Sigmoid colon (tissue), 7 donors: Measurements from ENCODE around the gene NAGS. TPM values are rescaled to one million over a fixed set of nuclear protein-coding genes. Genes with fewer than 3 reads are reported as not detected.

Experiments used
- DNase-seq: peaks from one replicate; pipeline ENCODE4 v3.0.0-alpha.2; 2019
- H3K27ac ChIP-seq, 4 donors: fragments of 200-600 bp; sonication (generic); one replicate each; pipeline ENCODE4 v1.5.1; 2016 to 2019; ENCODE audit warnings: mild to moderate bottlenecking in 1 of 4
- H3K27me3 ChIP-seq, 3 donors: fragments of 200-600 bp; sonication (generic); one replicate each; pipeline ENCODE4 v1.5.1; 2019; ENCODE audit warnings: mild to moderate bottlenecking in 1 of 3
- H3K36me3 ChIP-seq, 4 donors: fragments of 200-600 bp; sonication (generic); one replicate each; pipeline ENCODE4 v1.5.1; 2016 to 2019
- H3K4me1 ChIP-seq, 4 donors: fragments of 200-600 bp; sonication (generic); one replicate each; pipeline ENCODE4 v1.5.1; 2017 to 2019
- H3K4me3 ChIP-seq, 4 donors: fragments of 200-600 bp; sonication (generic); one replicate each; pipeline ENCODE4 v1.5.1; 2017 to 2019; ENCODE audit warnings: mild to moderate bottlenecking in 2 of 4, moderate library complexity in 1 of 4
- H3K9me3 ChIP-seq, 4 donors: fragments of 200-600 bp in 3 of 4; sonication (generic) in 3 of 4; one replicate each; pipeline versions ENCODE4 v1.5.1 to v1.6.1; 2013 to 2019
- CTCF ChIP-seq, 4 experiments: fragments of 450-650 bp in 3 of 4; fragments of 200-600 bp in 1 of 4; IDR thresholded peaks; one replicate each; pipeline ENCODE4 v1.5.1; 2016 to 2019; ENCODE audit warnings: antibody characterized with exemption in 4 of 4, mild to moderate bottlenecking in 3 of 4, moderate library complexity in 2 of 4
- EP300 ChIP-seq, 4 donors: sonication (generic); formaldehyde crosslinking; IDR thresholded peaks; one replicate each; pipeline ENCODE4 v1.6.1; 2017; ENCODE audit warnings: antibody characterized with exemption in 4 of 4
- POLR2A ChIP-seq, 2 donors: fragments of 450-650 bp; IDR thresholded peaks; one replicate each; pipeline ENCODE4 v1.6.1; 2016; ENCODE audit warnings: antibody characterized with exemption in 2 of 2, mild to moderate bottlenecking in 2 of 2, moderate library complexity in 2 of 2
- POLR2AphosphoS5 ChIP-seq, 4 donors: sonication (generic); formaldehyde crosslinking; IDR thresholded peaks; one replicate each; pipeline ENCODE4 v1.6.1; 2017; ENCODE audit warnings: antibody characterized with exemption in 4 of 4
- WGBS, 2 donors: extraction: QIAGEN DNeasy Blood & Tissue Kit; methylation state at CpG; one replicate each; pipeline ENCODE4 v1.1.7; 2013; 5-methylcytosine and 5-hydroxymethylcytosine counted together
- intact Hi-C: fragments of 100-400 bp; cut with DNase I; formaldehyde crosslinking; loops from one replicate; pipeline ENCODE4 v1.15.1; 2023
- polyA plus RNA-seq, 3 donors: library from polyadenylated mRNA; stranded (reverse); fragments of 200-250 nt; gene quantifications; one replicate each; pipeline ENCODE4 v1.2.3, GENCODE V29; 2013
- total RNA-seq, 4 donors: library from RNA; depleted of rRNA; stranded (reverse); fragments of >200 nt; gene quantifications; one replicate each; pipeline ENCODE4 v1.1.0, GENCODE V29; 2016
- donor health status: healthy with polysubstance abuse.
- donor health status: Bipolar disorder and iron deficiency.
- donor health status: healthy.

Gene NAGS
- total and polyA plus RNA-seq, 7 donors: 0.54 to 13.2 (median 1.4) TPM

GRCh38 chr17:43974382-43975266 lies 29.8 kb upstream of the NAGS start:
- intact Hi-C loops: no loop called here
- no peak overlapping the region for H3K4me3 ChIP-seq
- no peaks in the 10 kb centered on the region for H3K4me1 ChIP-seq
- TF ChIP-seq POLR2AphosphoS5 (IDR thresholded peaks at IDR 0.05): no peak
- no peak for TF ChIP-seq EP300 (IDR thresholded peaks at IDR 0.05)
- TF ChIP-seq POLR2A (IDR thresholded peaks at IDR 0.05): no peak
- no peak for TF ChIP-seq CTCF (IDR thresholded peaks at IDR 0.05)
- WGBS, 2 donors: 62 to 73% methylated on average over 14 of the region's 14 CpGs
- H3K27ac ChIP-seq: no peak overlapping the region
- no peaks in the 10 kb centered on the region for H3K36me3 ChIP-seq
- H3K27me3 ChIP-seq: peaks cover 0 to 33% (median 3%) of the 10 kb centered on the region in 3 donors
- H3K9me3 ChIP-seq: no peaks in the 10 kb centered on the region
- DNase-seq: no peak

GRCh38 chr17:43975898-43976297 lies 28.5 kb upstream of the NAGS start:
- no peak for DNase-seq
- Histone ChIP-seq H3K4me1 (no peaks in the 10 kb centered on the region), H3K4me3 (no peak overlapping the region), H3K9me3 (no peaks in the 10 kb centered on the region), H3K27ac (no peak overlapping the region), H3K36me3 (no peaks in the 10 kb centered on the region), H3K27me3 (peaks cover 0 to 34% (median 3%) of the 10 kb centered on the region in 3 donors)
- intact Hi-C loops: no loop called here
- 71 to 92% methylated on average over 15 to 22 of the region's 27 CpGs for WGBS, 2 donors
- TF ChIP-seq POLR2A (IDR thresholded peaks at IDR 0.05): no peak
- TF ChIP-seq POLR2AphosphoS5 (IDR thresholded peaks at IDR 0.05): no peak
- TF ChIP-seq CTCF (IDR thresholded peaks at IDR 0.05): no peak
- no peak for TF ChIP-seq EP300 (IDR thresholded peaks at IDR 0.05)

GRCh38 chr17:43976963-43977837 lies 27.2 kb upstream of the NAGS start:
- DNase-seq: no peak

GRCh38 chr17:43978078-43978477 lies 26.3 kb upstream of the NAGS start:
- intact Hi-C loops: no loop called here

More at GRCh38 chr17:43976963-43977837, 27.2 kb upstream of the NAGS start:
- Histone ChIP-seq H3K4me3 (no peak overlapping the region), H3K27me3 (peaks cover 3 to 47% (median 4%) of the 10 kb centered on the region in 3 donors), H3K4me1 (no peaks in the 10 kb centered on the region), H3K27ac (no peak overlapping the region), H3K36me3 (no peaks in the 10 kb centered on the region), H3K9me3 (no peaks in the 10 kb centered on the region)
- 63 to 72% methylated on average over 9 of the region's 9 CpGs for WGBS, 2 donors
- intact Hi-C loops: no loop called here
- no peak for TF ChIP-seq POLR2A (IDR thresholded peaks at IDR 0.05)
- TF ChIP-seq POLR2AphosphoS5 (IDR thresholded peaks at IDR 0.05): no peak
- no peak for TF ChIP-seq EP300 (IDR thresholded peaks at IDR 0.05)
- TF ChIP-seq CTCF (IDR thresholded peaks at IDR 0.05): no peak

More at GRCh38 chr17:43978078-43978477, 26.3 kb upstream of the NAGS start:
- Histone ChIP-seq H3K27me3 (peaks cover 10 to 56% (median 13%) of the 10 kb centered on the region in 3 donors), H3K4me1 (no peaks in the 10 kb centered on the region), H3K27ac (no peak overlapping the region), H3K9me3 (no peaks in the 10 kb centered on the region), H3K4me3 (no peak overlapping the region), H3K36me3 (no peaks in the 10 kb centered on the region)
- 74 to 77% methylated on average over 2 of the region's 2 CpGs for WGBS, 2 donors
- DNase-seq: no peak
- no peak for TF ChIP-seq CTCF (IDR thresholded peaks at IDR 0.05)
- TF ChIP-seq POLR2AphosphoS5 (IDR thresholded peaks at IDR 0.05): no peak
- TF ChIP-seq POLR2A (IDR thresholded peaks at IDR 0.05): no peak
- TF ChIP-seq EP300 (IDR thresholded peaks at IDR 0.05): no peak
